Gastrocnemius medialis (tissue), 4 donors: ENCODE results near the gene EYS.

Experiments used
- POLR2A ChIP-seq, 2 donors: fragments of 450-650 bp; IDR thresholded peaks; one replicate each; pipeline ENCODE4 v1.6.1; 2017; ENCODE audit warnings: antibody characterized with exemption in 2 of 2, mild to moderate bottlenecking in 2 of 2, moderate library complexity in 2 of 2
- TF ChIP-seq, protein P1 (sequence below), 5 experiments: fragments of 450-650 bp in 3 of 5; fragments of 200-600 bp in 2 of 5; sonication (generic) in 2 of 5; IDR thresholded peaks in 4 of 5; conservative IDR thresholded peaks in 1 of 5; 1 replicate in 4 of 5; 2 replicates in 1 of 5; pipeline ENCODE4 v1.5.1; 2016 to 2019; ENCODE audit warnings: antibody characterized with exemption in 5 of 5, mild to moderate bottlenecking in 3 of 5, moderate library complexity in 3 of 5

DNA sequence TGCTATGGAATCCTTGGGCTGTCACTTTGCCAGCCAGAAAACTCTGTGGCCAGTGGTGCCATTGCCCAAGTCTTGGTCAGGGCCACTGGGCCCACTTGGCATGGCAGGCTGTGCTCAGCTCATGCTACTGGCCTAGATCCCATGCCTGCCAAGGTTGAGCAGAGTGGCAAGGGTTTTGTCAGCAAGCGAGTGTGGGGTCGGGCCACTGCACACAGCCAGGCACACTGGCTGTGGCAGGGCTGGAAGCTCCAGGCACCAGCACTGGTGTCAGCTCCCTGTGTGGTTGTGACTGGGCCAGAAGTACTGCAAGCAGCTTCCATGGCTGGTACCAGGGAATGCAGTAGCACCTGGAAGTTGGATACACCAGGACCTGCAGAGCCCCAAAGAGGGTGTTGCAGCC lies 846.8 kb downstream of the EYS start:
- TF ChIP-seq POLR2A (IDR thresholded peaks at IDR 0.05), result no peak
- TF ChIP-seq, protein P1, sequence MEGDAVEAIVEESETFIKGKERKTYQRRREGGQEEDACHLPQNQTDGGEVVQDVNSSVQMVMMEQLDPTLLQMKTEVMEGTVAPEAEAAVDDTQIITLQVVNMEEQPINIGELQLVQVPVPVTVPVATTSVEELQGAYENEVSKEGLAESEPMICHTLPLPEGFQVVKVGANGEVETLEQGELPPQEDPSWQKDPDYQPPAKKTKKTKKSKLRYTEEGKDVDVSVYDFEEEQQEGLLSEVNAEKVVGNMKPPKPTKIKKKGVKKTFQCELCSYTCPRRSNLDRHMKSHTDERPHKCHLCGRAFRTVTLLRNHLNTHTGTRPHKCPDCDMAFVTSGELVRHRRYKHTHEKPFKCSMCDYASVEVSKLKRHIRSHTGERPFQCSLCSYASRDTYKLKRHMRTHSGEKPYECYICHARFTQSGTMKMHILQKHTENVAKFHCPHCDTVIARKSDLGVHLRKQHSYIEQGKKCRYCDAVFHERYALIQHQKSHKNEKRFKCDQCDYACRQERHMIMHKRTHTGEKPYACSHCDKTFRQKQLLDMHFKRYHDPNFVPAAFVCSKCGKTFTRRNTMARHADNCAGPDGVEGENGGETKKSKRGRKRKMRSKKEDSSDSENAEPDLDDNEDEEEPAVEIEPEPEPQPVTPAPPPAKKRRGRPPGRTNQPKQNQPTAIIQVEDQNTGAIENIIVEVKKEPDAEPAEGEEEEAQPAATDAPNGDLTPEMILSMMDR (IDR thresholded peaks at IDR 0.05 in 4 of 5, conservative IDR thresholded peaks at IDR 0.05 in 1 of 5), result no peak
